ENCODE results near the gene PLXNA1.

The PLXNA1 gene

GRCh38 chr3:126945171-126945721, 37.7 kb upstream of the PLXNA1 start:
- H3K4me3 ChIP-seq (ENCODE audit: low read length), result no peak overlapping the region
- no peak for TF ChIP-seq CTCF (conservative IDR thresholded peaks at IDR 0.05; ENCODE audit: low read length)
- DNase-seq (ENCODE audit: low read depth), result no peak

DNA sequence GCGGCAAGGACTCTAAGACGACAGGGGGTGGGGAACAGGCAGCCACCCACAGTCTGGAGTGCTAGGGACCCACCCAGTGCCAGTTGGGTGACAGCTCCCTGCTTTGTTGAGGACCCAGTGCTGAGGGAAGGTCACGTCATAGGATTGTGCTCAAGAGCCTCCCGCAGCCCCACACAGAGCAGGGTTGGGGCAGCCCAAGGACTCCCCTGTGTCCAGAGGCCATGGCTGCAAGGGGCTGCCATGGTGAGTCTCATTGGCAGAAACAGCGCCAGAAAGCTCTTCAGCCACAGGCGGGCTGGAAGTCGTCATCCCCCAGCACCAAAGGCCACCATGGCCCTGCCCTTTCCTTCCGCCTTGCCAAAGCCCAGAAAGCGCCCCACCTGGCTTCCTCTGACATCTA, 37.0 kb upstream of the PLXNA1 start:
- H3K4me3 ChIP-seq (ENCODE audit: low read length), result no peak overlapping the region
- no peak for DNase-seq (ENCODE audit: low read depth)
- TF ChIP-seq CTCF (conservative IDR thresholded peaks at IDR 0.05; ENCODE audit: low read length), result no peak

GRCh38 chr3:126946405-126946804, 36.5 kb upstream of the PLXNA1 start:
- TF ChIP-seq CTCF (conservative IDR thresholded peaks at IDR 0.05; ENCODE audit: low read length), result no peak
- no peak for DNase-seq (ENCODE audit: low read depth)
- H3K4me3 ChIP-seq (ENCODE audit: low read length), result no peak overlapping the region

GRCh38 chr3:126947429-126947828, 35.5 kb upstream of the PLXNA1 start:
- no peak for TF ChIP-seq CTCF (conservative IDR thresholded peaks at IDR 0.05; ENCODE audit: low read length)
- H3K4me3 ChIP-seq (ENCODE audit: low read length), result no peak overlapping the region
- no peak for DNase-seq (ENCODE audit: low read depth)

DNA sequence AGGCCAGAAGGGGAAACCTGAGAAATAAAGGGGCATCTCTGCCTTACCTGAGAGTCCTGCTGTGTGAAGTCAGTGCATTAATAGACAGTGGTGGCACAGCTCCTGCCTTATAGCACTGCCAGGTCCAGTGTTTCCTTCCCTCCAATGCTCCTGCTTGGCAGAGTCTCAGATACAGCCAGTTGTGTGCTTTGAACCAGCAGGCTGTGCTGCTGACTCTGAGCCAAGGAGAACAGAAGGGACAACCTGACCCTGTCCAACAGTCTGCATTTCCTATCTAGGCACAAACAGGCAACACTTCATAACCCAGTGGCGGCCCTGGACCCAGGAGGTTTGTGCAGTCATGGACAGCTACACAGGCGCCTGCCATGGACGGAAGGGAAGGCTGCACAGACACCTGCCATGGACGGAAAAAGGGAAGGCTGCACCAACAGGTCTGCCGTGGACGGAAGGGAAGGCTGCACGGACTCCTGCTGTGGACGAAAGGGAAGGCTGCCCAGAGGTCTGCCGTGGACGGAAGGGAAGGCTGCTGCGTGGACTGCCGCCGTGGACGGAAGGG, 33.9 kb upstream of the PLXNA1 start:
- no peak for DNase-seq (ENCODE audit: low read depth)
- H3K4me3 ChIP-seq (ENCODE audit: low read length), result no peak overlapping the region
- TF ChIP-seq CTCF (conservative IDR thresholded peaks at IDR 0.05; ENCODE audit: low read length), result no peak

DNA sequence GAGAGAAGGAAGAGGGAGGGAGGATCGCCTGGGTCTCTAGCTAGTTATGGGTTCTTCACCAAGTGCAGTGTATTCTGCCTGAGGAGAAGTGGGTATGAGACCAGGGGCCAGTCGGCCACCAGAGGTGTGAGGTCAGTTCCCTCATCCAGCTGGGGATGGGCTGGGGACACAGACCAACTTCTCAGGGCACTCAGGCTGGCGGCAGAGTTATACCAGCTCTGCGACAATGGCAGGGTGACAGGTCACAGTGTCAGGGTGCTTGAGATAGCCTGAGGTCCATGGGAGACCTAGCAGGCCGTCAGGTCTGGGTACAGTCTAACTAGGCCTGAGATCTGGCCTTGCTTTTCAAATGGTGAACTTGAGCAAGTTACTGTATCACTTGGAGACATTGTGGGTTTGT, 31.4 kb upstream of the PLXNA1 start:
- TF ChIP-seq CTCF (conservative IDR thresholded peaks at IDR 0.05; ENCODE audit: low read length), result no peak
- no peak overlapping the region for H3K4me3 ChIP-seq (ENCODE audit: low read length)
- no peak for DNase-seq (ENCODE audit: low read depth)

- no peak for TF ChIP-seq CTCF (conservative IDR thresholded peaks at IDR 0.05; ENCODE audit: low read length)
- no peak overlapping the region for H3K4me3 ChIP-seq (ENCODE audit: low read length)
- no peak for DNase-seq (ENCODE audit: low read depth)
These were observed 30.5 kb upstream of the PLXNA1 start for GRCh38 chr3:126952261-126952982.
